Brain microvascular endothelial cell (primary cell): ENCODE results near the gene STK10.

Source experiments
- DNase-seq: peaks from one replicate; pipeline ENCODE4 v3.0.0-alpha.2; 2020
- H3K27ac ChIP-seq: fragments of 250-450 bp; sonication (Bioruptor Pico); 2 replicates; pipeline ENCODE4 v1.5.1; 2020; ENCODE audit warnings: mild to moderate bottlenecking, moderate library complexity
- H3K27me3 ChIP-seq: fragments of 250-450 bp; sonication (Bioruptor Pico); replicated peaks from 2 replicates; pipeline ENCODE4 v1.5.1; 2020; ENCODE audit warnings: mild to moderate bottlenecking
- H3K36me3 ChIP-seq: fragments of 250-450 bp; sonication (Bioruptor Pico); replicated peaks from 2 replicates; pipeline ENCODE4 v1.5.1; 2020; ENCODE audit warnings: mild to moderate bottlenecking
- H3K4me3 ChIP-seq: 2 replicates; pipeline ENCODE4 v1.5.1; 2011; ENCODE audit warnings: low read depth, mild to moderate bottlenecking, control low read depth, low read length, moderate library complexity
- CTCF ChIP-seq: IDR thresholded peaks from 2 replicates; pipeline ENCODE4 v1.5.1; 2011; ENCODE audit warnings: low read depth, mild to moderate bottlenecking, moderate library complexity, low read length, control low read depth, inconsistent platforms; ENCODE audit errors: missing control alignments
- in situ Hi-C: cut with HindIII; loops from 2 replicates; pipeline ENCODE4 v1.10.0; 2017; ENCODE audit warnings: low sequenced_read_pairs, low pct_ligation_motif_present

The STK10 gene

GRCh38 chr5:172224996-172225395 lies 37.0 kb upstream of the STK10 start:
- in situ Hi-C loops = no loop called here
- Histone ChIP-seq H3K27me3 (no peaks in the 10 kb centered on the region), H3K27ac (no peak overlapping the region), H3K4me3 (no peak overlapping the region), H3K36me3 (peaks cover 4% of the 10 kb centered on the region)
- TF ChIP-seq CTCF = no peak
- DNase-seq = no peak

GRCh38 chr5:172223901-172224873 lies 36.2 kb upstream of the STK10 start:
- DNase-seq = no peak
- in situ Hi-C loops = no loop called here
- TF ChIP-seq CTCF = no peak
- H3K27ac ChIP-seq = no peak overlapping the region
- H3K4me3 ChIP-seq = no peak overlapping the region
- H3K27me3 ChIP-seq = no peaks in the 10 kb centered on the region
- peaks cover 3% of the 10 kb centered on the region for H3K36me3 ChIP-seq

GRCh38 chr5:172219296-172219695 lies 31.3 kb upstream of the STK10 start:
- H3K36me3 ChIP-seq = peaks cover 3% of the 10 kb centered on the region
- H3K27me3 ChIP-seq = no peaks in the 10 kb centered on the region
- H3K27ac ChIP-seq = no peak overlapping the region
- TF ChIP-seq CTCF = no peak
- in situ Hi-C loops = no loop called here
- DNase-seq = no peak
- H3K4me3 ChIP-seq = no peak overlapping the region

- Histone ChIP-seq H3K36me3 (no peaks in the 10 kb centered on the region), H3K4me3 (no peak overlapping the region), H3K27ac (no peak overlapping the region), H3K27me3 (no peaks in the 10 kb centered on the region)
- no peak for TF ChIP-seq CTCF
- DNase-seq = no peak
- in situ Hi-C loops = no loop called here
These were observed 28.3 kb upstream of the STK10 start for GRCh38 chr5:172216345-172216744.

- no peak for DNase-seq
- TF ChIP-seq CTCF = no peak
- Histone ChIP-seq H3K4me3 (no peak overlapping the region), H3K36me3 (peaks cover 3% of the 10 kb centered on the region), H3K27me3 (no peaks in the 10 kb centered on the region), H3K27ac (no peak overlapping the region)
- in situ Hi-C loops = no loop called here
These were observed 25.1 kb upstream of the STK10 start for GRCh38 chr5:172213126-172213525.

GRCh38 chr5:172211676-172212075 lies 23.7 kb upstream of the STK10 start:
- in situ Hi-C loops = no loop called here
- Histone ChIP-seq H3K27ac (no peak overlapping the region), H3K4me3 (no peak overlapping the region), H3K27me3 (no peaks in the 10 kb centered on the region), H3K36me3 (peaks cover 3% of the 10 kb centered on the region)
- no peak for DNase-seq
- TF ChIP-seq CTCF = no peak
